Measurements from ENCODE around the gene RFT1.

Gene RFT1

DNA sequence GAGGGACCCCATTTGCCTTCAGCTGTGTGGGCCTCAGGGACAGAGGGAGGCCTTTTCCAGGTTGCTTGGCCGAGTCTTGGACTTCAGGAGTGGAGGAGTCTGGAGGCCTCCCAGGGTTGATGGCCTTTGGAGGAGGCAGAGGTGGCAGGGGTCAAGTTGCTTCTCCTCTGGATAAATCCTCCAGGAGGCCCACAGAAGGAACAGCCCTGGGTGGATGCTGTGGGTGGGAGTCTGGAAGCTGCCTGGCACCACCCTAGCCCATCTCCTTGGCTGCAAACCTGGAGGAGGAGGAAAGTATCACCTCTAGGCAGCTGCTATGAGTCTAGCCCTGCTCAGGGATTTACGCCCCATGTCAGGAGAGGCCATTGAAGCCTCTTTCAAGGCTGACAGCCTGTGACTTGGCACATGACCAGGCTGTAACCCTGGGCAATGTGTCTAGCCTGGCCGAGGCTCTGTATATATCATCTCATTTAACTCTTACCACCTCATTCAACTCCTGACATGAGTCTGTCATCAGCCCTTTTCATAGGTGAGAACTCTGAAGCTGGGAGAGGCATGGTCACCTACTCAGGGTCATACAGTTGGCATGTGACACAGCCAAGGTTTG, 27.8 kb upstream of the RFT1 start:
- DNase-seq, result no peak
- Histone ChIP-seq H3K36me3 (replicated peaks; ENCODE audit: insufficient read depth, low read length) (no peaks in the 10 kb centered on the region), H3K9ac (ENCODE audit: low read length) (no peak overlapping the region), H3K4me1 (ENCODE audit: low read length) (peaks cover 16% of the 10 kb centered on the region), H2AFZ (ENCODE audit: low read length) (no peak overlapping the region), H4K20me1 (ENCODE audit: insufficient read depth, low read length) (no peaks in the 10 kb centered on the region), H3K27me3 (replicated peaks; ENCODE audit: insufficient read depth, low read length) (no peaks in the 10 kb centered on the region), H3K4me3 (ENCODE audit: low read length) (no peak overlapping the region), H3K9me2 (replicated peaks; ENCODE audit: insufficient read depth, low read length) (no peaks in the 10 kb centered on the region), H3K27ac (ENCODE audit: low read length) (no peak overlapping the region), H3K79me2 (ENCODE audit: low read length) (peaks cover 14% of the 10 kb centered on the region; the same call in 1 of the 2 replicates), H3F3A (ENCODE audit: insufficient read depth, low read length) (peaks cover 11% of the 10 kb centered on the region), H3K9me3 (replicated peaks; ENCODE audit: insufficient read depth, low read length) (no peaks in the 10 kb centered on the region), H3K4me2 (ENCODE audit: low read depth, low read length) (no peak overlapping the region)
- TF ChIP-seq, protein P1, sequence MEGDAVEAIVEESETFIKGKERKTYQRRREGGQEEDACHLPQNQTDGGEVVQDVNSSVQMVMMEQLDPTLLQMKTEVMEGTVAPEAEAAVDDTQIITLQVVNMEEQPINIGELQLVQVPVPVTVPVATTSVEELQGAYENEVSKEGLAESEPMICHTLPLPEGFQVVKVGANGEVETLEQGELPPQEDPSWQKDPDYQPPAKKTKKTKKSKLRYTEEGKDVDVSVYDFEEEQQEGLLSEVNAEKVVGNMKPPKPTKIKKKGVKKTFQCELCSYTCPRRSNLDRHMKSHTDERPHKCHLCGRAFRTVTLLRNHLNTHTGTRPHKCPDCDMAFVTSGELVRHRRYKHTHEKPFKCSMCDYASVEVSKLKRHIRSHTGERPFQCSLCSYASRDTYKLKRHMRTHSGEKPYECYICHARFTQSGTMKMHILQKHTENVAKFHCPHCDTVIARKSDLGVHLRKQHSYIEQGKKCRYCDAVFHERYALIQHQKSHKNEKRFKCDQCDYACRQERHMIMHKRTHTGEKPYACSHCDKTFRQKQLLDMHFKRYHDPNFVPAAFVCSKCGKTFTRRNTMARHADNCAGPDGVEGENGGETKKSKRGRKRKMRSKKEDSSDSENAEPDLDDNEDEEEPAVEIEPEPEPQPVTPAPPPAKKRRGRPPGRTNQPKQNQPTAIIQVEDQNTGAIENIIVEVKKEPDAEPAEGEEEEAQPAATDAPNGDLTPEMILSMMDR (IDR thresholded peaks at IDR 0.05; ENCODE audit: low read length), result no peak
- TF ChIP-seq EZH2 (optimal IDR thresholded peaks at IDR 0.05; ENCODE audit: low read depth, low read length), result no peak
- TF ChIP-seq EZH2phosphoT487 (IDR thresholded peaks at IDR 0.05; ENCODE audit: low read length), result no peak

DNA sequence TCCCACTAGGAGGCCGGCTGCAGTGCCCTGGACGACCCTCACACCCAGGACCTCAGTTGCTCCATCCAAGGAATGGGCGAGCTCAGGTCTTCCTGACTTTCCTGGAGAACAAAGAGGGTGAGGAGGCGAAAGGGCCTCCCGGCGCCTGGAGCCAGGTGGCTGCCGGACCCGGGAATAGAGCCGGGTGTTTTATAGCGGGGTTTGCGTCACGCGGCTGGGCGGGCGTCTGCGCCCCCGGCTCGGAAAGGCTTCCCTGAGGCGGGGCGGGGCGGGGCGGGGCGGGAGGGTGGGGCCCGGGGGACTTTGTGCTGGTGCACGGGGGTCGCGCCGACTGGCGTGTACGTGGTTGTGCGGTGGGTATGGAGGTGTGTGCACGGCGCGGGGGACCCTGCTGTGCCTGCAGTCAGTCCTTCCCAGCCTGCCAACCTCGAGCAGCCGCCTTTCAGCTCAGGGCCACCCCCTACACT, 26.2 kb upstream of the RFT1 start:
- no peaks in the 10 kb centered on the region for H3K9me2 ChIP-seq (replicated peaks; ENCODE audit: insufficient read depth, low read length)
- H3K9ac ChIP-seq (ENCODE audit: low read length), result no peak overlapping the region
- H3K9me3 ChIP-seq (replicated peaks; ENCODE audit: insufficient read depth, low read length), result no peaks in the 10 kb centered on the region
- H3F3A ChIP-seq (ENCODE audit: insufficient read depth, low read length), result no peaks in the 10 kb centered on the region
- DNase-seq, result no peak
- no peak overlapping the region for H3K27ac ChIP-seq (ENCODE audit: low read length)
- H3K4me3 ChIP-seq (ENCODE audit: low read length), result no peak overlapping the region
- TF ChIP-seq, protein P1 (IDR thresholded peaks at IDR 0.05; ENCODE audit: low read length), result no peak
- no peak for TF ChIP-seq EZH2 (optimal IDR thresholded peaks at IDR 0.05; ENCODE audit: low read depth, low read length)
- TF ChIP-seq EZH2phosphoT487 (IDR thresholded peaks at IDR 0.05; ENCODE audit: low read length), result no peak
- no peak overlapping the region for H2AFZ ChIP-seq (ENCODE audit: low read length)
- no peak overlapping the region for H3K4me2 ChIP-seq (ENCODE audit: low read depth, low read length)
- H3K27me3 ChIP-seq (replicated peaks; ENCODE audit: insufficient read depth, low read length), result no peaks in the 10 kb centered on the region
- H3K36me3 ChIP-seq (replicated peaks; ENCODE audit: insufficient read depth, low read length), result no peaks in the 10 kb centered on the region
- H4K20me1 ChIP-seq (ENCODE audit: insufficient read depth, low read length), result no peaks in the 10 kb centered on the region
- H3K4me1 ChIP-seq (ENCODE audit: low read length), result peaks cover 6% of the 10 kb centered on the region
- H3K79me2 ChIP-seq (ENCODE audit: low read length), result peaks cover under 1% of the 10 kb centered on the region; the same call in 1 of the 2 replicates

DNA sequence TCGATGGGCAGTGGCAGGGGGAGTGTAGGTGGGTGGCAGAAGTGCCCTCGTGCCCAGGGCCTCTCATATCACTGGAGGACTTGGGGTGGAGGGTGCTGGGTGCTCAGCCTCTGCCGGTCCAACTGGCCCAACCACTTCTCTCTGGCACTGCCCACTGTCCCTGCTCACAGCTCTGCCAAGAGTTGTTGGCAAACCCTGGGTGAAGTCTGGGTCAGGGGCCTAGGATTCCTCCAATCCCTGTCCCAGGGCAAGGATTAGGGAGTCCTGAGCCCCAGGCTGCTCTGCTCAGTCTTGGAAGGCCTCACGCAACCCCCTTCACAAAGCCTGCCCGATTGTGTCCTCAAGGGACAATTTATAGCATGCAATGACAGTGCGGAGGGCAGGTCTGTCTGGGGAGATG, 25.5 kb upstream of the RFT1 start:
- no peaks in the 10 kb centered on the region for H3K9me3 ChIP-seq (replicated peaks; ENCODE audit: insufficient read depth, low read length)
- DNase-seq, result no peak
- H3K36me3 ChIP-seq (replicated peaks; ENCODE audit: insufficient read depth, low read length), result no peaks in the 10 kb centered on the region
- no peaks in the 10 kb centered on the region for H4K20me1 ChIP-seq (ENCODE audit: insufficient read depth, low read length)
- no peak overlapping the region for H3K4me3 ChIP-seq (ENCODE audit: low read length)
- H3K27me3 ChIP-seq (replicated peaks; ENCODE audit: insufficient read depth, low read length), result no peaks in the 10 kb centered on the region
- no peak overlapping the region for H3K27ac ChIP-seq (ENCODE audit: low read length)
- peaks cover 6% of the 10 kb centered on the region for H3K4me1 ChIP-seq (ENCODE audit: low read length)
- H3K4me2 ChIP-seq (ENCODE audit: low read depth, low read length), result no peak overlapping the region
- no peaks in the 10 kb centered on the region for H3K9me2 ChIP-seq (replicated peaks; ENCODE audit: insufficient read depth, low read length)
- H3K79me2 ChIP-seq (ENCODE audit: low read length), result no peaks in the 10 kb centered on the region
- H3F3A ChIP-seq (ENCODE audit: insufficient read depth, low read length), result no peaks in the 10 kb centered on the region
- H3K9ac ChIP-seq (ENCODE audit: low read length), result no peak overlapping the region
- no peak overlapping the region for H2AFZ ChIP-seq (ENCODE audit: low read length)
- no peak for TF ChIP-seq EZH2phosphoT487 (IDR thresholded peaks at IDR 0.05; ENCODE audit: low read length)
- TF ChIP-seq, protein P1 (IDR thresholded peaks at IDR 0.05; ENCODE audit: low read length), result no peak
- no peak for TF ChIP-seq EZH2 (optimal IDR thresholded peaks at IDR 0.05; ENCODE audit: low read depth, low read length)
